COR-L47 (cell line): ENCODE data around the gene ZNF79.

Experiments used
- DNase-seq: peaks from one replicate; lab custom pipeline; 2025; lab: John Stamatoyannopoulos, UW

The ZNF79 gene

DNA sequence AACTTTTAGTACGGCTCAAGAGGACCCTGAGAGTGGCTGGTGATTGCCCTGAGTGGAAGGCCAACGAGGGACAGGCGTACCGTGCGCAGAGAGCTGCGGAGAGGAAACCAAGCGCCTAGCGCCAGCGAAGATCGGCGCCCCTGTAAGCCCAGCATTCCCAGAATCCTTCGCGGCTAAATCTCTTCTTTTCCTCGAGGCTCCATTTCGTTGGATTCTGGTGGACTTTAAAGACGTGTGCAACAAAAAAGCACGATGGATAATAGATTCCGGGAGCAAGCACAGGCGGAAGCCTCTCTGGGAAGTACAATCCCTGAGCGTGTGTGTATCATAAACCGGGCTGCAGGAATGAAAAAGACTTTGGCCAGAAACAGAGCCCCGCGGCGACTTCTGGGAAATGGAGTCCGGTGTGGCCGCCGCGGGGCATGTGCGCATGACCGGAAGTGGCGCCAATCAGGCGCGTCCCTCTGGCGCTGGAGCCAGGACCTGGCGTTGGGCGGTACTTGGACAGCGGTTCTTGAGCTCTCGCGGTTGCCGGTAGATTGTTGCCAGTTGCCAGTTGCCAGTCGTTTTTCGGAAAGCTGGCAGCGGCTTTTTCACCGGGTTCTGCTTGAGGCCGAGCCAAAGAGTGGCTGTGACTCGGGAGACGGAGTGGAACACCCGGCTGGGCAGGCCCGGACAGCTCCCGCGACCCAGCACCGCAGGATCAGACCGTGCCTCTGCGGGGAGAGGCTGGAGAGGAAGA lies at the start of gene ZNF79:
ZNF79 (plus strand) TSS at position 449 of the 742 bp plus-strand sequence. CDS start 406 bp downstream, outside the sequence.
- DNase-seq: peak; percentile 86

DNA sequence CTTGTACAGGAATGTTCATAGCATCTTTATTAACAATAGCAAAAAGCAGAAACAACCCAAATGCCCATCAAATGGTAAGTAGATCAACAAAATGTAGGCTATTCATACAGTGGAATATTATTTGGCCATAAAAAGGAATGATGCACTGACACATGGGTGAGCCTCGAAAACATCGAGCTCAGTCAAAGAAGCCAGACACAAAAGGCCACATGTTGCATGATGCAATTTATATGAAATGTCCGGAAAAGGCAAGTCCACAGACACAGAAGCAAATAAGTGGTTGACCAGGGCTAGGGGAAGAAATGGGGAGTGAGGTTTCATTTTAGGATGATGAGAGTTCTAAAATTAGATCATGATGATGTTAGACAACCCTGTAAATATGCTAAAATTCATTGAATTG lies 43.7 kb upstream of the ZNF79 start:
- no peak for DNase-seq

DNA sequence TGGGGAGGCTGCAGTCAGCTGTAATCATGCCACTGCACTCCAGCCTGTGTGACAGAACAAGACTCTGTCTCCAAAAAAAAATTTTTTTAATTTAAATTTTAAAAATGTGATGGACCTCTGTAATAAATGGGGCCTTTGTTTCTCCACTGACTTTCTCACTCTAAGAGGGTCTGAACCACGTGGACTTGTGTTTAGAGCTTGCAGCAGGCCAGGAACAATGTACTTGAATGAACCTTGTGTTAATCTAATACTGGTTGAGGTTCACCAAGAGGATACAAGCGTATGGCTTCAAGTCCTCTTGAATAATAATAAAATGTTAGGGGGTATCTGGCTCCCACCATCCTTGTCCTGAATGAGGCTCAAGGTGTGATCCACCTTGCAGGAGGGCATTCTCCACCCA lies 41.6 kb upstream of the ZNF79 start:
- DNase-seq: no peak

DNA sequence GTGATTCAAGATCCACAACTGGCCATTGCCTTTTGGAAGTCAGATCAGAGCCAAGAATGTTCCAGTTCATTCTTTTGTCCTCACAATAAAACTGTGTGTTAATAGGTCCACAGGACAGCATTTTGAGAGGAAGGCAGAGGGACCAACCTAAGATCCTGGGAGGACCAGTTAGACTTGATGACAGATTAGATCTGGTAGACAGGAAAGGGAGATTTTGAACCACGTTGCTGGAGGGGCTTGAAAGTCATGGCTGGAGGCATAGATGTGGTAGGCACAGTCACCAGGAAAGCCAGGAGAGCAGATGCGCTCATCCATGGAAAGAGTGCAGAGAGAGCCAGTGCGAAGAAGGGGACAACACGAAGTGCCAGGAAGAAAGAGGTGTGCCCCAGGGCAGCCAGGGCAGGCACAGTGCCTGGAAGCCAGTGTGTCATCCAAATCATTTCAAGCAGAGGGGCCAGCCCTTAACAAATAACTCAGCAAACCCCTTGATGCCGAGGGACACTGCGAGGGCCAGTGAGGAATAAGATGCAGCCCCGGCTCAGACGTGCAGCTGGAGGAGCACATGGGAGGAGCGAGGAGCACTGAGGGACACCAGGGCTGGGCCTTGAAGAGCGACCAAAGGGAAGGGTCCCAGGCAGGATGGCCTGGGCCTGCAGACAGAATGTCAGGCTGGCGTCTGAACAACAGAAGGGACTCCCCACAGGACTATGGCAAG lies 40.0 kb upstream of the ZNF79 start:
- no peak for DNase-seq

DNA sequence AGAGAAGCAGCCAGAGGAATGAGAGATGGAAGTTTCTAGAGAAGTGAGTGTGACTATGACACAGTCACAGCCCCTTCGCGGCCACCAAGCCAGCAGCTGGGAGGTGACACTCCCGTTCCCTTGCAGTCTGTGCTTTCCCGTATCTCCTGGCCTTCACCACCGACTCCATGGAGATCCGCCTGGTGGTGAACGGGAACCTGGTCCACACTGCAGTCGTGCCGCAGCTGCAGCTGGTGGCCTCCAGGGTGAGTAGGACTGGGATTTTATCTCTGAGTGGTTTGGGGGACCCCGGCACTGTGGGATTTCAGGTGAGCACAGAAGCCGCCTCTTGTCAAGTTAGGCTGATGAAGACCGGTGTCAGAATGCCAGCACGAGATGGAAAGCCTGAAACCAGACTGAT lies 39.3 kb upstream of the ZNF79 start:
- no peak for DNase-seq

DNA sequence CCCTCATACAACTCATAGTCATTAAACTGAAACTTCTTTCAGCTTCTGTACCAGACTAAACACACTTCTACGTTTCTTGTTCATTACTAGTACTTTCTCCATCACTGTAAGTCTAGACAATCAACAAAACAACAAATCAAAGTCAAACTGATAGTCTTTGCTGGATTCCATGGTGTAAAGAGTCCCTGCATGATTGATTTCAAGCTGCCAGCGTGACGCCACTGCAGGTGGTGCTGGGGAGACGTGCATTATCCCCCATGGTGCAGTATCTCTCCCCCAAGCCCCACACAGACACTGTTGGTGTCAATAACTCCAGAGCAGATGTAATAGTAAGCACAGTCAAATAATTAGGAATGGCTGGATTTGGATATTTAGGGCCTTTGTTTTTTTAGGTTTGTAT lies 37.9 kb upstream of the ZNF79 start:
- no peak for DNase-seq

DNA sequence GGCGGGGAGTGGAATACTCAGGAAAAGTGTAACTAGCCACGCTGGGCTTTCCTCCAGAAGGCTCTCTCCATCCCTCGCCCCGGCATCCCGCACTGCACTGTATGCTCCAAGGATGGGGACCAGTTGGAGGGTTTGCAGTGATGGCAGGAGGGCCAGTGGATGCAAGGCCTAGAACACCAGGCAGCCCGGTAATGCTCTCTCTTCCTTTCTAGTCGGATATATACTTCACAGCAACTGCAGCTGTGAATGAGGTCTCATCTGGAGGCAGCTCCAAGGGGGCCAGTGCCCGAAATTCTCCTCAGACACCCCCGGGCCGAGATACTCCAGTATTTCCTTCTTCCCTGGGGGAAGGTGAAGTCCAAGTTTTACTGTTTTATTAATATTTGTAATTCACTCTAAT lies 37.2 kb upstream of the ZNF79 start:
- DNase-seq: no peak

DNA sequence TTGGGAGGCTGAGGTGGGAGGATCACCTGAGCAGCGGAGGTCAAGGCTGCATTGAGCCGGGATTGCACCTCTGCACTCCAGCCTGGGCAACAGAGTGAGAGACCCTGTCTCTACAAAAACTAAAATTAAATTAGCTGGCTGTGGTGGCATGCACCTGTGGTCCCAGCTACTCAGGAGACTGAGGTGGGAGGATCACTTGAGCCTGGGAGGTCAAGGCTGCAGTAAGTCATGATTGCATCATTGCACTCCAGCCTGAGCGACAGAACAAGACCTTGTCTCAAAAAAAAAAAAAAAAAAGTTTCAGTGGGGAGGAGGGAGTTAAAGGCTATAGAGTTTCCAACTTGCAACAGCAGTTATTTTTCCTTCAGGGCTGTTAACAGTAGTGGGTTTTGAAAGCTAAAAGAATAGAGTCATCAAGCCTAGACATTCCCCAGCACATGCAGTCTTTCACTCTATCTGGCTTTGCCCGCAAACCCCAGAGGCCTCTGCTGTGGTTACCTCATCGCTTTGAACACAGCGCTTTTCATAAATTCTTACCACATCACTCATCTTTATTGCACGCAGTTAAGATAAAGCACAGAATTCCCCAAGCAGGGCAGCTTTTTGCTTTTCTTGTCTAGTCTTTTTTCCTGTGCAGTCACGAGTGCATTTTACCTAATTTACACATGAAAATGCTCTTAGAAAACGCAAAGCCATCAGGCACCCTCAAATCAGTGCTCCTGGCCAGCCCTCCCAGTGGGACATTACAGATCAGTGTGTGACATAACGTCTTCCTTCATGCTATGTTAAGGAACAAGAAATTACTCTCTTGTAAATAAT lies 35.9 kb upstream of the ZNF79 start:
- no peak for DNase-seq

DNA sequence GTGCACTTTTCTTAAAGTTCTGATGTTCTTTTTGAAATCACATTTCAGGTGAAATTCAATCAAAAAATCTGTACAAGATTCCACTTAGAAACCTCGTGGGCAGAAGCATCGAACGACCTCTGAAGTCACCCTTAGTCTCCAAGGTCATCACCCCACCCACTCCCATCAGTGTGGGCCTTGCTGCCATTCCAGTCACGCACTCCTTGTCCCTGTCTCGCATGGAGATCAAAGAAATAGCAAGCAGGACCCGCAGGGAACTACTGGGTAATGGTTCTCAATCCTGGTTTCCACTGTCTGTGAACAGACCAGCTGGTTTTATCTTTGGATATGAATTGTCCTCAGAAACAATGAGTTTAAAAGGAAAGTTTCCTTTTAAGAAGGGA lies 35.3 kb upstream of the ZNF79 start:
- DNase-seq: no peak

DNA sequence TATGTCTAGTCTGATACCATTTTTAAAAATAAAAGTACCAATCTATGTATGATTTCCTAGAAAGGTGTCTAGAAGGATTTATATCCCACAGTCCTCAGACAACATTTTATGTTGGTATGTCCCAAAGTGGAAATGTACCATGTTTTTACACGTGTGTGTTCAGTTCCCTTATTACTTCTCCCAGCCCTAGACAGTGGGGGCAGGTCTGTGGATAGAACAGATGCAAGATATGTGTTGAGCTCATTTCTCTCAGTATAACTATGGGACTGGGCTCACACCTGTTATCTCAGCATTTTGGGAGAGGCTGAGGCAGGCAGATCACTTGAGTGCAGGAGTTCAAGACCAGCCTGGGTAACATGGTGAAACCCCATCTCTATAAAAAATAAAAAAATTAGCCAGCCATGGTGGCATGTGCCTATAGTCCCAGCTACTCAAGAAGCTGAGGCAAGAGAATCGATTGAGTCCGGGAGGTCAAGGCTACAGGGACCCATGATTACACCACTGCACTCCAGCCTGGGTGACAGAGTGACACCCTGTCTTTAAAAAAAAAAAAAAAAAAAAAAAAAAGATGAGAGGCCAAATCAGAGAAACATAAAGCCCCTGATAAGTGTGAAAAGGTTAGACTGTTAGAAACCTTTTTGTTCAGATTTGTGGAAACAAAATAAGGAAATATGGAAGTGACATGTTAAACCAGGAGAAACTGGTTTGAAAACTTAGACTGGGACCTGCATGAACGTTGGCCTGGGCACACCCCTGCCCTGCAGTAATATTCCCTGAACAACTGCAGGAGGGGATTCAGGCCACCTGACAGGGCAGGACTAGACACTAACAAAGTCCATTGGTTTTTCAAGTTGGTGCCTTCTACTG lies 34.6 kb upstream of the ZNF79 start:
- no peak for DNase-seq

DNA sequence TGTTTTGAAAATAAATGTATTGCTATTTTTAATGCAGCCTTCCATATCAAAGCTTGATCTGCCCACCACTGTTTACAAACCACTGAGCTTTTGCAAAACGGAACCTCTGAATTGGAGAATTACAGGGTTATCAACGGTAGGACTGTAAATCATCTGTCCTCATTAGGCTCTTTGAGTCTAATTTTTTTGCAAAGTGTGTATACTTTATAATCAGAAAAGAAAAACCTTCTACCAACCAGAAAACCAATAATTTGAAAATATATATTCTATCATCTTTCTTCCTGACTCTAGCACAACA lies 34.0 kb upstream of the ZNF79 start:
- DNase-seq: no peak

DNA sequence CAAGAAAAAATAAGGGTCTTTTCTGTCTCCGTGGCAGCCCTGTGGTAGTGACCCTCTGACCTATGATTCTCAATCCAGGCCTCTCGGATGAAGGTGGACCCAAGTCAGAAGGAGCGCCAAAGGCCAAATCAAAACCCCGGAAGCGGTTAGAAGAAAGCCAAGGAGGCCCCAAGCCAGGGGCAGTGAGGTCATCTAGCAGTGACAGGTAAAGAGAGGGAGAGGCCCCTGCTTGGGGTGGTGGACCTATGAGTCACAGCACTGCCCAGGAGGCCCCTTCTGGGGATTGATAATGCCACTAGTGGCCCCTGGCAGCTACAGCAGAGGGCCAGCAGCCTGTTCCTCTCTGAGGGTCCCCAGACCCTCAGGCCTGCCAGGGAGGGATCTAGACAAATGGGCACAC lies 33.6 kb upstream of the ZNF79 start:
- no peak for DNase-seq

DNA sequence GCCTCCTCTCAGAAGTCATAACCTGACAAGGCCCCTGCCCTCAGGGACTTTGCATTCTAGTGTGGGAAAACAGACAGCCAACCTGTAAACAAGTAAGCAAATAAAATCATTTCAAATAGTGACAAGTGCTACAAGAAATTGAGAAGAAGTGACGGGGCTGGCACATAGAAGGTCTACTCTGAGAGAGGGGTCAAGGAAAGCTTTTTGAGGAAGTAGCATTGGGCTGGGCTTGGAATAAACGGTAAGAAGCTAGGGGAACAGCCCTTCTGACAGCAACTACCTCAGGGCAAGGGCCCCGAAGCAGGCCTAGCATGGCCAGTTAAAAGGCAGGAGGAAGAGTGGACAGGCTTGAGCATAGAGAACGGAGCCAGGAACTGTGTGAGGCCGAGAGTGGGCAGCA lies 32.0 kb upstream of the ZNF79 start:
- DNase-seq: no peak

DNA sequence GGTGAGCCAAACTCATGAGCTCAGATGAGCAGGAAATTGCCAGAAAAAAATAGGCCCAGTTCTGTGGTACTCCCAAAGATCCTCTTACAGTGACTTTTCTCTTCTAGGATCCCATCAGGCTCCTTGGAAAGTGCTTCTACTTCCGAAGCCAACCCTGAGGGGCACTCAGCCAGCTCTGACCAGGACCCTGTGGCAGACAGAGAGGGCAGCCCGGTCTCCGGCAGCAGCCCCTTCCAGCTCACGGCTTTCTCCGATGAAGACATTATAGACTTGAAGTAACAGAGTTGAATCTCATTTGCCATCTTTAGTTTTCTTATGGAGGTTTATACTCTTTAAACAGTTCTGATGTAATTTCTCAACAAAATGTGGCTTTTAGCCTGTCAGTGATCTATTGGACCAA lies 31.2 kb upstream of the ZNF79 start:
- no peak for DNase-seq

DNA sequence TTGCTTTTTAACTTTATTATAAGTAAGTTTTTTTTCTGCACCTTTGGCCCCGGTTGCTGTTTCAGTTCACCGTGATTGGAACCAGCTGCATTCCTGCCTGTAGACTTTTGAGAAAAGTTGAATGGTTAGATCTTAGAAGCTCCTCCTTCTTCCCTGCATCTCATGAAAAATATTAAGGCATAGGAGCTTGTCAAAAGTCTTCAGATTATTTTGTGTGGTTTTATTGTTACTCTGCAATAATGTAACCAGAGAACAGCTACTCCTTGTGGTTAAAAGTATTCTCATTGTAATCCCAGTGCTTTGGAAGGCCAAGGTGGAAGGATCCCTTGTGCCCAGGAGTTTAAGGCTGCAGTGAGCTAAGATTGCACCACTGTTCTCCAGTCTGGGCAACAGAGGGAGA lies 30.5 kb upstream of the ZNF79 start:
- DNase-seq: no peak

DNA sequence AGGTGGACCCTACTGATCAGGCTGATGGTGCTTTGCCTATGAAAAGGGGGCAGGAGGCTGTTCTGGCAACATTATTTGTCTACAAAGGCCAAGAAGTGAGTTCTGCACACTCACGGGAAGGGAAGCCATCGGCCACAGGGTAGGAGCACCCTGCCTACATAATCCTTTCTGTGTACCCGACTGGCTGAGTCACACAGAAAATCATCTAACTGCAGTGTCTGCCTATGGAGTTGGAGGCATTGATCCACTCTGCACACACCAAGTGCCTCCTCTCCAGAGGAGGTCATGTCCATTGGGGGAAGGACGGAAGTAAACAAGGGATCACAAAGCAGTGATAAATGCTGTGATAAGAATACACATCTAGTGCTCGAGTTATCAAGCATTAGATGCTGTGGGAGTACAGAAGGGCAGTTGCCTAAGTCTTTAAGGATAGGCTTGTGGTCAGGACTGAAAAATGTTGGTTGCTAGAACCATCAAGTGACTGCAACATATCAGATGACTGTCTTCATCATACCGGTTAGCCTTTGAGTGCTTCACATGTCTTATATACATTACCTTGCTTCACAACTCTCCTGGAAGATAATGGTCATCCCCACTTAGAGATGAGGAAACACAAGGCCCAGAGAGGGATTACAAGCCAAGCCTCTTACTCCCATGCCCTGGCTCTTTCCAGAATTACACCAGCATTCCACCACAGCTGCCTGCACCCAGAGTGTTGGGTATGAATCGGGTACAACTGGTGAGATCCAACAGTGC lies 28.5 kb upstream of the ZNF79 start:
- DNase-seq: no peak

DNA sequence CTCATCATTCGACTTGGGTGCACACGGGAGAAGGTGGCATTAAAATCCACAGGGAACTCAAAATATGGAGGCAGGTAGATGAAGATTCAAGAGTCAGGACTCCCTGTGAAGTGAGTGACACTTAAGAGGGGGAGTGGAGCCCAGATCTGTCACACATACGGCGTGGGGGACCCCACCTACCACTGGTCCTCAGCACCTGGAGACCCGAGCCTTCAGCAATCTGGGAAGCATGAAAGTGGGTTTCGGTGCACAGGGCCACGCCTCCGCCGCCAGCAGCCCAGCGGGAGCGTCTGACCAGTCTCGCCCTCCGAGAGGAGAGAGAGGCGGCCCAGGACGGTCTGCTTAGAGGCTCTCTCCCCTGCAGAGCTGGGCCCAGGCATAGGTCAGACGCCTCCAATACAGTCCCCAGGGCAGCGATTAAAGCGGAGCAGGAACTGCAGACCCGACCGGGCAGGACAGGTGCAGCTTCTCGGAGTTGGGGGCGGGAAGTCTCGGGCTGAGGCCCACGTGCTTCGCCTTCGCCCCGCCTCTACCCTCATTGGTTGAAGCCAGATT lies 27.9 kb upstream of the ZNF79 start:
- no peak for DNase-seq

DNA sequence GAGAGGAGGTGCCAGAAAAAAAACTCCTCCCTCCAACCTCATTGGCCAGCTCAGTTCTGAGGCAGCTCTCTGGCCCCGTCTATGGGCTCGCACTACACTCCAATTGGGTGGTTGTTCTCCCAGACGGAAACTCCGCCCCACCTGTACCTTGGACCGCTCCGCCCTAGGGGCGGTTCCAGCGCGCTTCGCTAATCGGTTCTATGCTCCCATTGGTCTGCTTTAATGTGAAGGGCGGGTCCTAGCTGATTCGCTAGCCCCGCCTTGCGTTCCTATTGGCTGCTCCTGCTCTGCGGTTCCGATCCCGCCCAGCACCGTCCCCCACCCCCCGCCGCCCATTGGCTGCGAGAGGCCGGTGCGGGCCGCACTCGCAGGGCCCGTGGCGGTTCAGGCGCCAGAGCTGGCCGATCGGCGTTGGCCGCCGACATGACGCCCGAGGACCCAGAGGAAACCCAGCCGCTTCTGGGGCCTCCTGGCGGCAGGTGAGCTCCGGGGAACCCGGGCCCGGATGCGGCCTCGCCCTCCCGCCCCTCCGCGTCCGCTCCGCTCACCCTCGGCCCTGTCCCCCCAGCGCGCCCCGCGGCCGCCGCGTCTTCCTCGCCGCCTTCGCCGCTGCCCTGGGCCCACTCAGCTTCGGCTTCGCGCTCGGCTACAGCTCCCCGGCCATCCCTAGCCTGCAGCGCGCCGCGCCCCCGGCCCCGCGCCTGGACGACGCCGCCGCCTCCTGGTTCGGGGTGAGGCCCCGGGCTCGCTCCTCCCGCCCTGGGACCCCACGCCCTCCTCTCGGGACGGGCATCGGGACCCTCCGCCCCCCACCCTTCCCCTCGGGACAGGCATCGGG lies 27.2 kb upstream of the ZNF79 start, which contains the start of gene SLC2A8:
SLC2A8 (plus strand) TSS at position 362 of the 838 bp plus-strand sequence; CDS start at position 424, 62 bp downstream.
- peak; percentile 100 for DNase-seq

DNA sequence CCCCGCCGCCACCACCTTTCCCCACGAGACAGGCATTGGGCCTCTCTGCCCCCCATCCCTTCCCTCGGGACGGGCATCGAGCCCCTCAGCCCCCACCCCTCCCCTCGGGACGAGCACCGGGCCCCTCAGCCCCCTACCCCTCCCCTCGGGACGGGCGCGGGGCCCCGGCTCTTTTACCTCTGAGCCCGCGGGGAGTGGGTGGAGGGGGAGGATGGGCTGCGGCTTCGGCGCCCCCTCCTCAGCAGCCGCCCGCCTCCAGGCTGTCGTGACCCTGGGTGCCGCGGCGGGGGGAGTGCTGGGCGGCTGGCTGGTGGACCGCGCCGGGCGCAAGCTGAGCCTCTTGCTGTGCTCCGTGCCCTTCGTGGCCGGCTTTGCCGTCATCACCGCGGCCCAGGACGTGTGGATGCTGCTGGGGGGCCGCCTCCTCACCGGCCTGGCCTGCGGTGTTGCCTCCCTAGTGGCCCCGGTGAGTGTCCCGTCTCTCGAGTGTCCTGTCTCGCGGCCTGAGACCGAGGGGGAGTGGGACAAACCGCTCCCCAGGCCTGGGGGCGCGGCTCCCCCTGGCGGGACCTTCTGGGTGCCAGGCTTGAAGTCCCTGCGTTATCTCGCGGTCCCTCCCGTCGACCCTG lies 26.4 kb upstream of the ZNF79 start:
- DNase-seq: peak; percentile 17

DNA sequence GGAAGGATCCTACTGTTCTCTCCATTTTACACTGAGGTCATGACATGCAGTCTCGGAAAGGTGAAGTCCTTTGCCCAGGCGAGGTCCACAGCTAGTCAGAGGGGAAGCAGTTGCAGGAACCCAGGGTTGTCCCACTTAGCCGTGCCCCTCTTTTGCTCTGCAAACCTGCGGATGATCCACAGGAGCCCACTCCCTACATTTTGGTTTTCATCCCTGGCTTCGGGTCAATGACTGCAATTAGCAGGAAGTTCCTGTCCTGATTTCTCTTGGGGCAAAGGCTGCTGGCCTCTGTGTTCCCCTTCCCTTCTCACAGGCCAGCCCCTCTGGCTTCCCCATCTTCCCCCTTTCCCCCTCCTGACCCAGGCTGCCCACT lies 25.9 kb upstream of the ZNF79 start:
- no peak for DNase-seq
